Natural killer cell (primary cell): ENCODE data around the gene MYG1. TPM values are rescaled to one million over a fixed set of nuclear protein-coding genes. Genes with fewer than 3 reads are reported as not detected.

Experiments used
- ATAC-seq, 3 donors: fragments of 150-1000 bp in 2 of 3; fragments of 200-7000 bp in 1 of 3; cut with Tn5 transposase; 1 replicate in 1 of 3; 2 replicates in 2 of 3; pipeline ENCODE4 v1.10.0; 2021; ENCODE audit warnings: mild to moderate bottlenecking in 2 of 3, moderate library complexity in 2 of 3
- DNase-seq, 2 donors: peaks; one replicate each; pipeline versions ENCODE4 v3.0.0 to v3.0.0-alpha.2; 2013 to 2021; ENCODE audit warnings: mixed read lengths in 1 of 2
- H3K27ac ChIP-seq: one replicate; pipeline ENCODE4 v1.5.1; 2013; ENCODE audit warnings: mild to moderate bottlenecking, low read length
- H3K27me3 ChIP-seq: one replicate; pipeline ENCODE4 v1.6.1; 2013; ENCODE audit warnings: low read length; ENCODE audit not compliant: control insufficient read depth, insufficient read depth
- H3K36me3 ChIP-seq: one replicate; pipeline ENCODE4 v1.6.1; 2013; ENCODE audit warnings: low read length; ENCODE audit not compliant: control insufficient read depth, insufficient read depth
- H3K4me1 ChIP-seq: one replicate; pipeline ENCODE4 v1.6.1; 2013; ENCODE audit warnings: low read length; ENCODE audit not compliant: control insufficient read depth, insufficient read depth
- H3K4me3 ChIP-seq: one replicate; pipeline ENCODE4 v1.5.1; 2013; ENCODE audit warnings: low read length
- H3K9me3 ChIP-seq: one replicate; pipeline ENCODE4 v1.6.1; 2013; ENCODE audit warnings: low read length; ENCODE audit not compliant: control insufficient read depth, insufficient read depth
- H3K27ac Mint-ChIP-seq, 2 donors: one replicate each; pipeline ENCODE4 v1.8.0; 2022; ENCODE audit warnings: mild to moderate bottlenecking in 2 of 2, mixed read lengths in 2 of 2, moderate library complexity in 1 of 2
- H3K27me3 Mint-ChIP-seq, 2 donors: one replicate each; pipeline ENCODE4 v1.8.0; 2022; ENCODE audit warnings: low read depth in 2 of 2, mixed read lengths in 2 of 2
- H3K36me3 Mint-ChIP-seq: one replicate; pipeline ENCODE4 v1.8.0; 2022; ENCODE audit warnings: mixed read lengths
- H3K4me1 Mint-ChIP-seq, 2 donors: one replicate each; pipeline ENCODE4 v1.8.0; 2022; ENCODE audit warnings: mixed read lengths in 2 of 2
- H3K4me3 Mint-ChIP-seq: one replicate; pipeline ENCODE4 v1.8.0; 2022; ENCODE audit warnings: mild to moderate bottlenecking, moderate library complexity, mixed read lengths
- H3K9me3 Mint-ChIP-seq, 2 donors: one replicate each; pipeline ENCODE4 v1.8.0; 2022; ENCODE audit warnings: mixed read lengths in 2 of 2
- WGBS: methylation state at CpG from one replicate; pipeline ENCODE4 v1.1.7; 2013; ENCODE audit warnings: missing lambda C conversion rate; ENCODE audit not compliant: insufficient coverage; 5-methylcytosine and 5-hydroxymethylcytosine counted together
- intact Hi-C: fragments of 100-400 bp; cut with micrococcal nuclease; formaldehyde crosslinking; loops from one replicate; pipeline ENCODE4 v1.14.2; 2022
- total RNA-seq, 4 donors: library from RNA; stranded (reverse); fragments of 120-200 nt in 1 of 4; gene quantifications; one replicate each; pipeline versions ENCODE4 v1.2.3 to v1.2.4, GENCODE V29; 2013 to 2022
- TF ChIP-seq, protein P1 (sequence below): fragments of 200-600 bp; IDR thresholded peaks from one replicate; pipeline ENCODE4 v1.8.0; 2022; ENCODE audit warnings: antibody characterized with exemption

The MYG1 gene
- total RNA-seq, 3 donors from 2014 or later (not counting 1 experiment from before 2014, with no cell fraction given), result 22.8 to 30.6 (median 28.1) TPM

DNA sequence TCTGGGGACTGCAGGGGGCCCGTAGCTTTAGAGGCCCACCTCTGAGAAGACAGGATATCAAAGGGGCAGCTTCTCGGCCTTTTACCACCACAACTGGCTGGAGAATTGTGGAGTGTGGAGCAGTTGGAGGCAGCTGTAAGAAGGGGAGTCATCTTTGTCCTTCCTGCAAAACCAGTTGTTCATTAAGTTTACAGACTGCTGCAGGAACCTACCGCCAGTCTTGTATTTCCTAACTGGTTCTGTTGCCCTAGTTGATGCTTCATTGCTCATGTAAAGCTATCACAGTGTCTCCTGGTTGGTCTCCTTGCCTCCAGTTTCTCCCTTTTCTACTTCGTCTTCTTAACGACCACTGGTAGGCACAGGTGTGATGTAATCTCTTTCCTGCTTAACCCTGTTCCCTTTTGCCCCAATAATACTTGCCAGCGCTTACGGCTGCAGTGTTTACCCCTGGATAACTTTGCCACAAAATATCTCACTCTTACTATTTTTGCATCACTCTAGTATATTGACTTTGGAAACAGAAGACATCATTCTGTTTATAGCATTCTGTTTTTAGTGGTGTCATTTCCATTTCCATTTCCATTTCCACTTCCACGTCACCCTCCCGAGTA, 19.5 kb upstream of the MYG1 start:
- no peaks in the 10 kb centered on the region for H3K36me3 ChIP-seq
- Mint-ChIP-seq H3K4me1 (no peaks in the 10 kb centered on the region), H3K27me3 (no peaks in the 10 kb centered on the region), H3K36me3 (no peaks in the 10 kb centered on the region), H3K9me3 (no peaks in the 10 kb centered on the region), H3K4me3 (no peak overlapping the region), H3K27ac (no peak overlapping the region)
- H3K4me3 ChIP-seq, result no peak overlapping the region
- WGBS, result 95% methylated on average over 9 of the region's 9 CpGs
- DNase-seq (no peak), ATAC-seq (no peak)
- TF ChIP-seq, protein P1, sequence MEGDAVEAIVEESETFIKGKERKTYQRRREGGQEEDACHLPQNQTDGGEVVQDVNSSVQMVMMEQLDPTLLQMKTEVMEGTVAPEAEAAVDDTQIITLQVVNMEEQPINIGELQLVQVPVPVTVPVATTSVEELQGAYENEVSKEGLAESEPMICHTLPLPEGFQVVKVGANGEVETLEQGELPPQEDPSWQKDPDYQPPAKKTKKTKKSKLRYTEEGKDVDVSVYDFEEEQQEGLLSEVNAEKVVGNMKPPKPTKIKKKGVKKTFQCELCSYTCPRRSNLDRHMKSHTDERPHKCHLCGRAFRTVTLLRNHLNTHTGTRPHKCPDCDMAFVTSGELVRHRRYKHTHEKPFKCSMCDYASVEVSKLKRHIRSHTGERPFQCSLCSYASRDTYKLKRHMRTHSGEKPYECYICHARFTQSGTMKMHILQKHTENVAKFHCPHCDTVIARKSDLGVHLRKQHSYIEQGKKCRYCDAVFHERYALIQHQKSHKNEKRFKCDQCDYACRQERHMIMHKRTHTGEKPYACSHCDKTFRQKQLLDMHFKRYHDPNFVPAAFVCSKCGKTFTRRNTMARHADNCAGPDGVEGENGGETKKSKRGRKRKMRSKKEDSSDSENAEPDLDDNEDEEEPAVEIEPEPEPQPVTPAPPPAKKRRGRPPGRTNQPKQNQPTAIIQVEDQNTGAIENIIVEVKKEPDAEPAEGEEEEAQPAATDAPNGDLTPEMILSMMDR, result no peak
- no peaks in the 10 kb centered on the region for H3K27me3 ChIP-seq
- H3K27ac ChIP-seq, result no peak overlapping the region
- intact Hi-C loops, result no loop called here
- H3K9me3 ChIP-seq, result no peaks in the 10 kb centered on the region
- no peaks in the 10 kb centered on the region for H3K4me1 ChIP-seq

DNA sequence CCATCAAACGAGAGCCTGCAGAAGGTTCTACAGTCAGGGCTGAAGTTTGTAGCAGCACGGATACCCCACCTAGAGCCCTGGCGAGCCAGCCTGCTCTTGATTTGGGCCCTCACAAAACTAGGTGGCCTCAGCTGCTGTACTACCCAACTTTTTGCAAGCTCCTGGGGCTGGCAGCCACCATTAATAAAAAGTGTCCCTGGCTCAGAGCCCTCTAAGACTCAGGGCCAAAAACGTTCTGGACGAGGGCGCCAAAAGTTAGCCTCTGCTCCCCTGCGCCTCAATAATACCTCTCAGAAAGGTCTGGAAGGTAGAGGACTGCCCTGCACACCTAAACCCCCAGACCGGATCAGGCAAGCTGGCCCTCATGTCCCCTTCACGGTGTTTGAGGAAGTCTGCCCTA, 13.0 kb upstream of the MYG1 start:
- H3K27ac ChIP-seq, result no peak overlapping the region
- Mint-ChIP-seq H3K4me3 (no peak overlapping the region), H3K9me3 (no peaks in the 10 kb centered on the region), H3K4me1 (peaks cover 7 to 8% of the 10 kb centered on the region in 2 donors), H3K36me3 (no peaks in the 10 kb centered on the region), H3K27ac (no peak overlapping the region), H3K27me3 (no peaks in the 10 kb centered on the region)
- no peaks in the 10 kb centered on the region for H3K4me1 ChIP-seq
- H3K9me3 ChIP-seq, result no peaks in the 10 kb centered on the region
- TF ChIP-seq, protein P1, result no peak
- intact Hi-C loops, result no loop called here
- H3K4me3 ChIP-seq, result no peak overlapping the region
- H3K27me3 ChIP-seq, result no peaks in the 10 kb centered on the region
- WGBS, result 98% methylated on average over 9 of the region's 9 CpGs
- H3K36me3 ChIP-seq, result no peaks in the 10 kb centered on the region
- ATAC-seq, result no peak
- no peak for DNase-seq

DNA sequence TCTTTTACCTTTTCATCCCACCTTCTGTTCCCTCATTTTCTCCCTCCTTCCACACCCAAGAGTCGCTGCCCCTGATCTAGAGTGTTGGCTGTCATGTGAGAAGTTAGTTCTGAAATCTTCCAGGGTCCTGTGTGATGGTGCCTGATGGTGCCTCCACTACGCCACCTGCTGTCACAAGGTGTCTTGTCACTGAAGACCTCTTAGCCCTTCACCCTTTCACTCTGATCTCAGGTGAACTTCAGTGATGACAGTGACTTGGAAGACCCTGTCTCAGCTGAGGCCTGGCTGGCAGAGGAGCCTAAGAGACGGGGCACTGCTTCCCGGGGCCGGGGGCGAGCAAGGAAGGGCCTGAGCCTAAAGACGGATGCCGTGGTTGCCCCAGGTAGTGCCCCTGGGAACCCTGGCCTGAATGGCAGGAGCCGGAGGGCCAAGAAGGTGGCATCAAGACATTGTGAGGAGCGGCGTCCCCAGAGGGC, 11.7 kb upstream of the MYG1 start:
- no peaks in the 10 kb centered on the region for H3K9me3 ChIP-seq
- intact Hi-C loops, result loop anchor here (1.0 kb wide), 2 partner anchors 74 to 128 kb away; no protein-coding TSS in a partner anchor
- WGBS, result 92% methylated on average over 10 of the region's 11 CpGs
- no peaks in the 10 kb centered on the region for H3K27me3 Mint-ChIP-seq
- H3K27me3 ChIP-seq, result no peaks in the 10 kb centered on the region
- peak; percentile 77 to 95 (median 92) for ATAC-seq
- peaks cover 7 to 8% of the 10 kb centered on the region in 2 donors for H3K4me1 Mint-ChIP-seq
- H3K4me3 Mint-ChIP-seq, result no peak overlapping the region
- H3K4me1 ChIP-seq, result no peaks in the 10 kb centered on the region
- peak; percentile 62 to 90 for DNase-seq
- H3K9me3 Mint-ChIP-seq, result no peaks in the 10 kb centered on the region
- TF ChIP-seq, protein P1, result peak; percentile 62
- no peak overlapping the region for H3K4me3 ChIP-seq
- H3K27ac ChIP-seq, result no peak overlapping the region
- no peaks in the 10 kb centered on the region for H3K36me3 Mint-ChIP-seq
- peak overlapping the region in 1 of 2 donors; percentile 60 for H3K27ac Mint-ChIP-seq
- H3K36me3 ChIP-seq, result no peaks in the 10 kb centered on the region

DNA sequence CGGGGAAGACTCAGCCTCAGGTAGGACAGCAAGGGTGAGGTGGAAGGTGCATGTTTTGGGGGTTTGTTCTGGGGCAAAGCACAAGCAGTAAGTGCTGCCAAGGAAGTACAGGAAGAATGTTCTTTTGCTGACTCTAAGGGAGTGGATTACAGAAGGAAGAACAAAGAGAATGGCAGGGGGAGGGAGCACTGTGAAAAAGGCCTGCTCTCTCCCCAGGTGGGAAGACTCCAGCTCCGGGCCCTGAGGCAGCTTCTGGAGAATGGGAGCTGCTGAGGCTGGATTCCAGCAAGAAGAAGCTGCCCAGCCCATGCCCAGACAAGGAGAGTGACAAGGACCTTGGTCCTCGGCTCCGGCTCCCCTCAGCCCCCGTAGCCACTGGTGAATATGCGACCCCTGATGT, 11.2 kb upstream of the MYG1 start:
- H3K4me3 Mint-ChIP-seq, result no peak overlapping the region
- no peaks in the 10 kb centered on the region for H3K9me3 Mint-ChIP-seq
- Histone ChIP-seq H3K4me1 (no peaks in the 10 kb centered on the region), H3K4me3 (no peak overlapping the region), H3K9me3 (no peaks in the 10 kb centered on the region), H3K27me3 (no peaks in the 10 kb centered on the region), H3K36me3 (no peaks in the 10 kb centered on the region), H3K27ac (no peak overlapping the region)
- no peaks in the 10 kb centered on the region for H3K36me3 Mint-ChIP-seq
- ATAC-seq (no peak), DNase-seq (no peak)
- no peaks in the 10 kb centered on the region for H3K27me3 Mint-ChIP-seq
- peaks cover 7 to 8% of the 10 kb centered on the region in 2 donors for H3K4me1 Mint-ChIP-seq
- TF ChIP-seq, protein P1, result no peak
- peak overlapping the region in 1 of 2 donors; percentile 60 for H3K27ac Mint-ChIP-seq
- intact Hi-C loops, result no loop called here
- WGBS, result 95% methylated on average over 6 of the region's 6 CpGs
